HUES64 (cell line): ENCODE results near the gene NXNL2.

ENCODE experiments used
- H3K27ac ChIP-seq: 2 replicates; pipeline ENCODE4 v1.7.0; 2013; ENCODE audit warnings: low read depth, low read length, inconsistent platforms
- H3K27me3 ChIP-seq: 2 replicates; pipeline ENCODE4 v1.6.1; 2013; ENCODE audit warnings: mild to moderate bottlenecking, low read length; ENCODE audit not compliant: insufficient read depth
- H3K36me3 ChIP-seq: 2 replicates; pipeline ENCODE4 v1.6.1; 2013; ENCODE audit warnings: mild to moderate bottlenecking, low read length; ENCODE audit not compliant: insufficient read depth
- H3K4me1 ChIP-seq: 2 replicates; pipeline ENCODE4 v1.6.1; 2013; ENCODE audit warnings: mild to moderate bottlenecking, low read length, moderate library complexity; ENCODE audit not compliant: insufficient read depth
- H3K4me3 ChIP-seq: 2 replicates; pipeline ENCODE4 v1.5.1; 2013; ENCODE audit warnings: mild to moderate bottlenecking, low read length, moderate library complexity
- H3K9ac ChIP-seq: 2 replicates; pipeline ENCODE4 v1.6.1; 2013; ENCODE audit warnings: mild to moderate bottlenecking, low read depth, low read length
- H3K9me3 ChIP-seq: 2 replicates; pipeline ENCODE4 v1.6.1; 2013; ENCODE audit warnings: low read depth, low read length; ENCODE audit not compliant: insufficient read depth
- WGBS: fragments of 150-250, 120-280 bp; methylation state at CpG from one replicate; pipeline ENCODE4 v1.1.7; 2013; ENCODE audit warnings: missing lambda C conversion rate; 5-methylcytosine and 5-hydroxymethylcytosine counted together

NXNL2 gene

DNA sequence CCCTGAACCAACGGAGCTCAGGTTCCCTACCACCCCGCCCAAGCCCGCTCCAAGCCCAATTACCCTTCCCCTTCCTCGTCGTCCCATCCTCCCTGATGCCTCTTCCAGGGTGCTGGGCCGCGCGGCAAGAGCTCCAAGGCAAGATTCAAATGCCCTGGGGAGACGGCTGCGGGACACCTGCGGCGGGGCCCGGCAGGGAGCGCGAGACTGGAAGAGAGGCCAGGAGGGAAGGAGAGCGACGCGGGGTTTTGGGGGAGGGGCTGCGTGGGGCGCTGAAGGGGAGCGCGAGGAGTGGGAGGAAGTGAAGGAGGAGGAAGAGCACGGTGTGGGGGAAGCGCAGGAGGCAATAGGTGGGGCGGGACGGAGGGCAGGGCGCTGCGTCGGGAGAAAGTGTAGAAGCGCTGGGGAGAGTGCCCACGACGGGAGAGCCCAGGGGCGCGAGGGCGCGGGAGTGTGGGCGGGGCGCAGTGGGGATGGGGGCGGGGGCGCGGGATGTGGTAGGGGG is 975 bp upstream of the NXNL2 start:
- 1% methylated on average over 41 of the region's 41 CpGs for WGBS
- Histone ChIP-seq H3K27ac (peak overlapping the region; percentile 77), H3K27me3 (peaks cover 36% of the 10 kb centered on the region), H3K9ac (peak overlapping the region; percentile 58), H3K4me3 (peak overlapping the region; percentile 73), H3K36me3 (no peaks in the 10 kb centered on the region), H3K9me3 (no peaks in the 10 kb centered on the region), H3K4me1 (peaks cover 20% of the 10 kb centered on the region; the same call in 1 of the 2 replicates)

DNA sequence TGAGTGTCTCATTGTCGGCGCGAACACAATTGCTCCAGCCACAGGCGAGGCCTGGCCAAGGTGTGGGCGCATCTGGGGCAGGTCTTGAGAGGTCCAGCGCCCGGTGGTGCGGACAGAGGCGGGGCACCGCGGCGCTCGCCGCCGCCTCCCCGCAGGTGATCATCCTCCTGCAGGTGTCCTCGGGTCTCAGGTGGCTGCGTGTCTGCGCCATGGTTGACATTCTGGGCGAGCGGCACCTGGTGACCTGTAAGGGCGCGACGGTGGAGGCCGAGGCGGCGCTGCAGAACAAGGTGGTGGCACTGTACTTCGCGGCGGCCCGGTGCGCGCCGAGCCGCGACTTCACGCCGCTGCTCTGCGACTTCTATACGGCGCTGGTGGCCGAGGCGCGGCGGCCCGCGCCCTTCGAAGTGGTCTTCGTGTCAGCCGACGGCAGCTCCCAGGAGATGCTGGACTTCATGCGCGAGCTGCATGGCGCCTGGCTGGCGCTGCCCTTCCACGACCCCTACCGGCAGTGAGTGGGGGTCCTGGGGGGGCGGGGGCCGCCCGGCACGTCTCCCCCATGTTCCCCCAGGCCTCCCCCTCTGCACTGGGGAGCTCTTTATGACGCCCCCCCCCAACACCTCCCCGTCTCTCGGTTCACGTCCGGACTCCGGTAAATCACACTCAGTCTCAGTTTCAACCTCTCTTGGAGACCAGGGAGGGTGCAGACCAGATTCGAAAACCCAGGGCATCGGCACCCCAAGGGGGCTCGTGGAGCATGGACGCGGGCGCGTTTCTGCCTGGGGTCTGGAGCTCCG is 446 bp downstream of the NXNL2 start:
- no peaks in the 10 kb centered on the region for H3K9me3 ChIP-seq
- 17% methylated on average over 74 of the region's 75 CpGs for WGBS
- H3K4me1 ChIP-seq, result peaks cover 7% of the 10 kb centered on the region; the same call in 1 of the 2 replicates
- H3K36me3 ChIP-seq, result no peaks in the 10 kb centered on the region
- peaks cover 36% of the 10 kb centered on the region for H3K27me3 ChIP-seq
- H3K27ac ChIP-seq, result peak overlapping the region; percentile 1; the same call in 1 of the 2 replicates
- peak overlapping the region; percentile 66 for H3K4me3 ChIP-seq
- H3K9ac ChIP-seq, result peak overlapping the region; percentile 33

DNA sequence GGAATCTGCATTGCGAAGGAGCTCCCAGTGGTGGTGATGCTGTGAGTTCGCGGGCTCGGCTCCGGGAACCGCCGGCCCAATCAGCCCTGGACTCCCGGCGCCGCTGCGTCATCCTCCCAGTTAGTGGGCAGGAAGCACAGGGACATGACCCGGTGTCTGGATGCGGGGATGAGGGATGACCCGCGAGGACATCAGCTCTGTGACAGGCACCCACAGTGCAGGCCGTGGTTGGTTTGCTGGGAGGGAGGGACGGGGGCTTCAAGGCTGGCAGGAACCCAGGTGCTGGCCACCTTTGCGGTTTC is 996 bp downstream of the NXNL2 start:
- no peak overlapping the region for H3K9ac ChIP-seq
- H3K36me3 ChIP-seq, result no peaks in the 10 kb centered on the region
- H3K4me1 ChIP-seq, result peaks cover 7% of the 10 kb centered on the region; the same call in 1 of the 2 replicates
- WGBS, result 91% methylated on average over 18 of the region's 18 CpGs
- H3K27ac ChIP-seq, result no peak overlapping the region
- peaks cover 36% of the 10 kb centered on the region for H3K27me3 ChIP-seq
- H3K9me3 ChIP-seq, result no peaks in the 10 kb centered on the region
- peak overlapping the region; percentile 66 for H3K4me3 ChIP-seq

DNA sequence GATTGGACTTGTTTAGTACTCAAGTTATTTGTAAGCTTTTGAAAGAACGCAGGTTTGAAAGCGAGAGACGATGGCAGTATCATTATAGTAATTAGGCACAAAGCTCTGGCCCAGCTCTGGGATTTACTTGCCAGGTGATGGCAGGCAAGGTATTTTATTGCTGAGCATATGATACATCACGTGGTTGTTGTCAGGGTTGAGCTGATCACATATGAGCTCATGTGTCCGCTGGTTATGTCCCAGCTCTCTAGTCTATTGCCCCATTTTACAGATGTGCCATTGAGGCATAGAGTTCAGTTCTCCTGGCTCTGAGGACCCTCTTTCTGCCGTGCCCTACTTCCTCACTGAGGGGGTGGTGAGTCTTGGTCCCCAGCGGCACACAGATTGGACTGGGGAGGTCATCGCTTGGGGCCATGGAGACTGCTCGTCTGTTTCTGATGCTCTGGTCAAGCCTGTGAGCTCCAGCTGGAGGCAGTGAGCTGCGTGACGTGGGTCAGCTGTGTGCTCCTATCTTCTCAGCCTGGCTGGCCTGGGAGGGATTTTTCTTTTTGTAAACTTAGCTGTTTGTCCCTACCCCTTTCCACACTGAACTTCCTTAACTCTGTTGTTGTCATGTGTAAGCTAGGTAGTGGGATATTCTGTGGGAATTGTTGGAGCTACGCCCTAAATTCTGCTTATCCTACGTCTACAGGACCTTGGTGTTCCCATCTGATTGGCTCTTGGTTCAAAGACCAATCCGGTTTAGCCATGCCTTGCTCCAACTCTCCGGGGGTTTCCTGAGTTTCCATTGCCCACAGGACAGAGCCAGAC is 2.2 kb downstream of the NXNL2 start:
- Histone ChIP-seq H3K27me3 (peaks cover 36% of the 10 kb centered on the region), H3K36me3 (no peaks in the 10 kb centered on the region), H3K4me3 (no peak overlapping the region), H3K9me3 (no peaks in the 10 kb centered on the region), H3K9ac (no peak overlapping the region), H3K4me1 (peaks cover 2% of the 10 kb centered on the region; the same call in 1 of the 2 replicates), H3K27ac (no peak overlapping the region)
- WGBS, result 86% methylated on average over 15 of the region's 15 CpGs

DNA sequence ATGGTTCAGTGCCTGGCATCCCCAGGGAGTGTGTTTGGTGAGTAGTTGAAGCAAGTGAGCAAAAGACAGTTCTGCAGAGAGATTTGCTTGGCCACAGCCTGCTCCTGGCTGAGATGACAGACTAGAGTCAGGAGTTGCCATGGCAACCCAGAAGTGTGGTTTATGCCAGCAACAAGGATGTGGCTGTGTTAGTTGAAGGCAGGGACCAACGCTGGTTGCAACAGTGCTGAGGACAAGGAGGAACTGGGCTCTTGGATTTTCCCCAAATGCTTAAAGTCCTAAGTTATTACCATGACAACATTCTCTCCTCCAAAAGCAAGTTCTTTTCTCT is 2.7 kb downstream of the NXNL2 start:
- Histone ChIP-seq H3K4me3 (no peak overlapping the region), H3K4me1 (no peaks in the 10 kb centered on the region), H3K27ac (no peak overlapping the region), H3K36me3 (no peaks in the 10 kb centered on the region), H3K27me3 (peaks cover 35% of the 10 kb centered on the region), H3K9ac (no peak overlapping the region), H3K9me3 (no peaks in the 10 kb centered on the region)
- WGBS, result 83% methylated on average over 1 of the region's 1 CpG

DNA sequence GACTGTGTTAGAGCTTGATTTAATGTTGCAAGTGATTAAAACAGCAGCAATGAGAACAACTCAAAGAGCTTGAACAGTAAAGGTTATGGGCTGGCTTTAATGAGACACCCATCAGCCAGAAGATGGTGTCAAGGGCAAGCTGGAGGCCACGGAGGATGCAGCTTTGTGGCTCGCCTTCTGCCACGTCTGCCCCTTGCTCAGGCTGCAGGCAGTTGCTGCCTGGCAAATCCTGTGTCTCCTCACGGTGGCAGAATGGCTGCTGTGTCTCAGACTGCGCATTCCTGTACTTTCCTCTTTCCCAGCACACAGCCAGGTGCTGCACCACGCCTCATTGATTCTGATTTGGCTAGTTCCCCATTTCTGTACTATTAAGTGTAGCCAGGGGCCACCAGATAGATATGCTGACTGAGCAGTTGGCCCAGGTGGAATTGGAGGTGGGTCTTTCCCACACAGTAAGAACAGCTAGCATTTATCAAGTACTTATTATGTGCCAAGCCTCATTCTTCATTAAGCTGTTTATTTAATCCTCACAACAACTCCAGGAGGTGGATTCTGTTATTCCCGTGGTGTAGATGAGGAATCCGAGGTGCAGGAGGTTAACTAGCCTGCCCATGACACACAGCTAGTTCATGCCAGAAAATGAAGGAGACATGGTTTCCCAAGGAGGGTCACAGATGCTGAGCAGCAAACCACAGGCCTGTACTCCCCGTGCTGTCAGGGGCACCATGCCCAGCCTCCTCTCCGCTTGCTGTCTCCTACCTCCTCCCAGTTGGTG is 3.5 kb downstream of the NXNL2 start:
- Histone ChIP-seq H3K9me3 (no peaks in the 10 kb centered on the region), H3K36me3 (no peaks in the 10 kb centered on the region), H3K27ac (no peak overlapping the region), H3K27me3 (peaks cover 27% of the 10 kb centered on the region), H3K9ac (no peak overlapping the region), H3K4me3 (no peak overlapping the region), H3K4me1 (no peaks in the 10 kb centered on the region)
- WGBS, result 93% methylated on average over 10 of the region's 10 CpGs

DNA sequence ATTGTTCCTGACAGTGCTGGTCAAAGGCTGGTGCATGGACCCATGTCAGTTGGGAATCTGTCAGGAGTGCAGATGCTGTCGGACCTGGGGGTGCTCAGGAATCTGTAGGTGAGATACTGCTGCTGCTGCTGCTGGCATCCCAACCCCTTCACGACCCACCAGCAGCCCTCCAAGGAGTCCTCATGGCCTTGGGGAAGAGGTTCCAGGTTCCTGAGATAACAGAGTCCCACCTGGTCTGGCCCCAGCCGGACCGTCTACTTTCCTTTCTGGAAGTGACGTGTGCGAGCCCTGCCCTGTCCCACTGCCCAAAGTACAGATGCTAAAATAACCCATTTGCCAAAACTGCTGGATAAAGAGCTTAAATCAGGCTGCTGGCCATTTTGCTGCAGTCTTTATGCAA is 4.3 kb downstream of the NXNL2 start:
- Histone ChIP-seq H3K36me3 (no peaks in the 10 kb centered on the region), H3K4me1 (no peaks in the 10 kb centered on the region), H3K9ac (no peak overlapping the region), H3K9me3 (no peaks in the 10 kb centered on the region), H3K27me3 (peaks cover 22% of the 10 kb centered on the region), H3K27ac (no peak overlapping the region), H3K4me3 (no peak overlapping the region)
- WGBS, result 94% methylated on average over 6 of the region's 6 CpGs

DNA sequence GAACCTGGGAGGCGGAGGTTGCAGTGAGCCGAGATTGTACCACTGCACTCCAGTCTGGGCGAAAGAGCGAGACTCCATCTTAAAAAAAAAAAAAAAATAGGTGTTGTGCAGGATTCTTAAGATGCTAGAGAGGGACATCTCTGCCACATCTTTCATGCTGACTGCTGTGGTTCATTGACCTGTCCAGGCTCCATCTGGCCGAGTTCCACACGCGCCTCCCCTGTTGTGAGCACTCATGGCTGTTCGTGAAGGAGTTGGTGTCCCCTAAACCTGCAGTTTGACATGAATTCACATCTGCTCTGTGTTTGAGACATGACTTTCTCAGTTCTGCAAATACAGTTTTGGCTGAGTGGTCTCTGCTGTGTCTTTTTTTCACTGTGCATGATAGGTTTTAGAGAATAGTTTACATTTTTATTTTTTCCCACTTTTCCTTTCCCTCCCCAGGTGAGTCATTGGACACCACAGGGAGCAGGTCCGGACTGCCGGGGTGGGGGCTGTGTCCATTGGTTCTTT is 5.3 kb downstream of the NXNL2 start:
- H3K4me1 ChIP-seq, result no peaks in the 10 kb centered on the region; the same call in 1 of the 2 replicates
- no peaks in the 10 kb centered on the region for H3K9me3 ChIP-seq
- H3K36me3 ChIP-seq, result no peaks in the 10 kb centered on the region
- no peak overlapping the region for H3K4me3 ChIP-seq
- 97% methylated on average over 10 of the region's 10 CpGs for WGBS
- no peak overlapping the region for H3K27ac ChIP-seq
- no peak overlapping the region for H3K9ac ChIP-seq
- peaks cover 19% of the 10 kb centered on the region for H3K27me3 ChIP-seq

DNA sequence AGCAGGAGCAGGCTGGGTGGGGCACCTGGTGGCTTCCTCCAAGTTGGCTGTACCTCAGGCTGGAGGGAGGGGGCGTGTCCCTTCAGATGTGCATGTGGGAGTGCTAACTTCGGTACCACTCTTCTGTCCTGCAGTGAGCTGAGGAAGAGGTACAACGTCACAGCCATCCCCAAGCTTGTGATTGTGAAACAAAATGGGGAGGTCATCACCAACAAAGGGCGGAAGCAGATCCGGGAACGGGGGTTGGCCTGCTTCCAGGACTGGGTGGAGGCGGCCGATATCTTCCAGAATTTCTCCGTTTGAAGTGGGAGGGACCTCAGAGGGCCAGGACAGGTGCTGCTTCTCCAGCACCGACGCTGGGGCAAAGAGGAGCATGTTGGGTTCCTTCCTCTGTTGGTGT is 9.3 kb downstream of the NXNL2 start:
- H3K27ac ChIP-seq, result no peak overlapping the region
- whole genome bisulfite sequencing, result 79% methylated on average over 11 of the region's 11 CpGs
- no peaks in the 10 kb centered on the region for H3K9me3 ChIP-seq
- no peaks in the 10 kb centered on the region for H3K27me3 ChIP-seq
- H3K4me1 ChIP-seq, result no peaks in the 10 kb centered on the region; the same call in 1 of the 2 replicates
- H3K36me3 ChIP-seq, result no peaks in the 10 kb centered on the region
- no peak overlapping the region for H3K9ac ChIP-seq
- H3K4me3 ChIP-seq, result no peak overlapping the region

DNA sequence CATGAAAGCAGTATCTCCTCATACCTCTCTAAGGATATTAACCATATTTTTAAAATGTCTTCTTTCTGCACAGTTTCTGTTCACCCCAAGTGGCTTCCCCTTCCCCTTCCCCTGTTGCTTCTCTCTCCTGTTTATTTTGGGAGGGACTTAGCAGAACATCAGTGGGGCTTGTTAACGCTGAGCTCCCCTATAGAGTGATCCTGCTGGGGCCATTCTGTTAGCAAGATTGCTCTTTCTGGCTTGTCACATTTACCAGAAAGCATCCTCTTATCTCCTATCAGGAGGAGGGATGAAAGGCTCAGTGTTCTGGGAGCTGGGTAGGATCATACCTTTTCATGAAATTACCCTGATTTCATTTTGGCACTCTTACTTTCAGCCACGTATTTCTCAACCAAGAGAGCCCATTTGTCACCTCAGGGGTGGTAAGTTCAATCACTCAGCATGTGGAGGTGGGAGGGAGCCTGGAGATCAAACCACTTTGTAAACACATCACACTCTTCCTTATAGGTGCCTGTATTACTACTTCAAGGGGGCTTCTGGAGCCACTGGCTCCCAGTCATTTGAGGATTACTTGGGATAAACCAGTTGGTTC is 16.7 kb downstream of the NXNL2 start:
- no peak overlapping the region for H3K27ac ChIP-seq
- H3K9me3 ChIP-seq, result no peaks in the 10 kb centered on the region
- no peak overlapping the region for H3K4me3 ChIP-seq
- no peaks in the 10 kb centered on the region for H3K36me3 ChIP-seq
- peaks cover 5% of the 10 kb centered on the region; the same call in 1 of the 2 replicates for H3K27me3 ChIP-seq
- 0% methylated on average over 2 of the region's 2 CpGs for WGBS
- H3K4me1 ChIP-seq, result peaks cover 15% of the 10 kb centered on the region
- H3K9ac ChIP-seq, result no peak overlapping the region
